Mucosa of rectum (tissue), 2 donors: ENCODE measurements around the gene APOBEC3A.

Experiments
- H3K27ac ChIP-seq, 2 donors: one replicate each; pipeline ENCODE4 v1.7.0; 2013; ENCODE audit warnings: inconsistent platforms in 2 of 2, low read depth in 2 of 2, low read length in 2 of 2
- H3K27me3 ChIP-seq, 2 donors: one replicate each; pipeline ENCODE4 v1.7.0; 2013; ENCODE audit warnings: low read length in 2 of 2; ENCODE audit not compliant: control insufficient read depth in 2 of 2, insufficient read depth in 2 of 2
- H3K36me3 ChIP-seq, 2 donors: one replicate each; pipeline ENCODE4 v1.7.0; 2013; ENCODE audit warnings: low read length in 2 of 2; ENCODE audit not compliant: control insufficient read depth in 2 of 2, insufficient read depth in 2 of 2
- H3K4me1 ChIP-seq, 2 donors: one replicate each; pipeline ENCODE4 v1.7.0; 2013; ENCODE audit warnings: low read length in 2 of 2, mild to moderate bottlenecking in 1 of 2; ENCODE audit not compliant: control insufficient read depth in 2 of 2, insufficient read depth in 2 of 2
- H3K4me3 ChIP-seq, 2 donors: one replicate each; pipeline ENCODE4 v1.7.0; 2013; ENCODE audit warnings: low read length in 2 of 2
- H3K9ac ChIP-seq, 2 donors: one replicate each; pipeline ENCODE4 v1.7.0; 2013; ENCODE audit warnings: low read length in 2 of 2, low read depth in 1 of 2, mild to moderate bottlenecking in 1 of 2
- H3K9me3 ChIP-seq, 2 donors: one replicate each; pipeline ENCODE4 v1.7.0; 2013; ENCODE audit warnings: low read length in 2 of 2; ENCODE audit not compliant: control insufficient read depth in 2 of 2
- donor health status: healthy.
- donor health status: Normal muscosa, but diverticular disease.

Gene APOBEC3A

DNA sequence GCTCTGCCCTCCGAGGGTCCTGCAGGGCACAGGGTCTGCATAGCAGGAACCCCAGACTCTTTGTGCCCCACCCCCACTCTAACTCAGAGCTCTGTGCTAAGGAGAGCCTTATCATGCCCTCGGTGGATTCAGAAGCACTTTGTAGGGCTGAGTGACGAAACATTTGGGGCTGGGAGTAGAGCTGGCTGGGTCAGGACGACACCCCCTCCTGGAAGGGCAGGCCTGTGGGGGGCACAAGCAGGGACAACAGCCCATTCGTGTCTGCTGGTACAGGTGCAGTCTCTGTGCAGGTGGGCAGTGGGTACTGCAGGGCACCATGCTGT, 8.9 kb downstream of the APOBEC3A start:
- no peak overlapping the region for H3K27ac ChIP-seq
- H3K4me1 ChIP-seq = peaks cover 0 to 23% of the 10 kb centered on the region in 2 donors
- no peaks in the 10 kb centered on the region for H3K27me3 ChIP-seq
- no peaks in the 10 kb centered on the region for H3K36me3 ChIP-seq
- H3K4me3 ChIP-seq = no peak overlapping the region
- no peak overlapping the region for H3K9ac ChIP-seq
- no peaks in the 10 kb centered on the region for H3K9me3 ChIP-seq

GRCh38 chr22:38966942-38967341, 9.5 kb downstream of the APOBEC3A start:
- Histone ChIP-seq H3K4me1 (peaks cover 0 to 23% of the 10 kb centered on the region in 2 donors), H3K9ac (no peak overlapping the region), H3K27me3 (no peaks in the 10 kb centered on the region), H3K4me3 (no peak overlapping the region), H3K27ac (no peak overlapping the region), H3K9me3 (no peaks in the 10 kb centered on the region), H3K36me3 (no peaks in the 10 kb centered on the region)

- Histone ChIP-seq H3K9ac (no peak overlapping the region), H3K9me3 (no peaks in the 10 kb centered on the region), H3K27me3 (no peaks in the 10 kb centered on the region)
These were observed 10.3 kb downstream of the APOBEC3A start for GRCh38 chr22:38967451-38968450.

DNA sequence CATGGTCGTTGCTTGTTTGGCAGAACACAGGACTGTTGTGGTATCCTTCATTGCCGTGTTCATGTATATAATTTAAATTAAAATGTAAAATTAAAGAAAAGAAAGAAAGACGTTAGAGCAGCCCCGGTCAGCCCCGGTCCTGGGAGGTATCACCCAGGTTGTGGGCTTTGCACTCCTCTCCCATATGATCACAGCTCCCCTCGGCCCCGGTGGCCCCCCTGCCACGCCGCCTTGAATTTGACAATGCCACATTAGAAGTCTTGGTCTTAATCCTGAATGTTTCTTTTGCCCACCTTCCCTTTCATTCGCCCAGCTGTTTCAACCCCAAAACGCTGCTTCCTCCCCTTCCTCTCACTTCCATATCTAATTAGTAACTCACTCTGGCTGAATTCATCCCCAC, 11.4 kb downstream of the APOBEC3A start:
- H3K9ac ChIP-seq = no peak overlapping the region
- H3K27ac ChIP-seq = no peak overlapping the region
- H3K9me3 ChIP-seq = no peaks in the 10 kb centered on the region
- no peak overlapping the region for H3K4me3 ChIP-seq
- no peaks in the 10 kb centered on the region for H3K36me3 ChIP-seq
- H3K27me3 ChIP-seq = no peaks in the 10 kb centered on the region
- peaks cover 0 to 19% of the 10 kb centered on the region in 2 donors for H3K4me1 ChIP-seq

More at GRCh38 chr22:38967451-38968450, 10.3 kb downstream of the APOBEC3A start:
- H3K4me3 ChIP-seq = no peak overlapping the region
- peaks cover 0 to 23% of the 10 kb centered on the region in 2 donors for H3K4me1 ChIP-seq
- no peaks in the 10 kb centered on the region for H3K36me3 ChIP-seq
- no peak overlapping the region for H3K27ac ChIP-seq

DNA sequence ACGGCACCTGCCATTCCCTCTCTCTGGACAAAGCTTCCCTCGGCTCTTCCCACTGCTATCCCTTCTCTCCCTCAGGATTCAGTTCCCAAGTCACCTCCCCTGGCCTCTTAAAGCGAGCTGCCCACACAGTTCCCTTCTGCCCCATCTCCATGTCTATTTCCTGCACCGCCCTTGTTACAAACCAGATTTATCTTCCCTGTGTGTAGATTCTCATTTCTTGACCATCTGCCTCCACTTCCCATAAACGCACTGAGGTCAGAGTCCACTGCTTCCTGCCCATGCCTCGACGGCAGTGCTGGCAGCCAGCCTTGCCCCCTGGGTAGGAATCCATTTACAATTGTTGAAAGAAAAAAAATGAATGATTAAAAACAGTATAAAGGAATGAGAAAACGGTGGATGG, 13.1 kb downstream of the APOBEC3A start:
- Histone ChIP-seq H3K36me3 (no peaks in the 10 kb centered on the region), H3K27ac (no peak overlapping the region), H3K9ac (no peak overlapping the region), H3K4me3 (no peak overlapping the region), H3K27me3 (no peaks in the 10 kb centered on the region), H3K4me1 (peaks cover 0 to 4% of the 10 kb centered on the region in 2 donors), H3K9me3 (no peaks in the 10 kb centered on the region)

GRCh38 chr22:38971202-38971601, 13.8 kb downstream of the APOBEC3A start:
- Histone ChIP-seq H3K4me3 (no peak overlapping the region), H3K9ac (no peak overlapping the region), H3K36me3 (no peaks in the 10 kb centered on the region), H3K9me3 (no peaks in the 10 kb centered on the region), H3K4me1 (peaks cover 0 to 4% of the 10 kb centered on the region in 2 donors), H3K27ac (no peak overlapping the region), H3K27me3 (no peaks in the 10 kb centered on the region)

- Histone ChIP-seq H3K4me3 (no peak overlapping the region), H3K9me3 (no peaks in the 10 kb centered on the region), H3K27me3 (no peaks in the 10 kb centered on the region)
These were observed 14.4 kb downstream of the APOBEC3A start for GRCh38 chr22:38971791-38972190.

DNA sequence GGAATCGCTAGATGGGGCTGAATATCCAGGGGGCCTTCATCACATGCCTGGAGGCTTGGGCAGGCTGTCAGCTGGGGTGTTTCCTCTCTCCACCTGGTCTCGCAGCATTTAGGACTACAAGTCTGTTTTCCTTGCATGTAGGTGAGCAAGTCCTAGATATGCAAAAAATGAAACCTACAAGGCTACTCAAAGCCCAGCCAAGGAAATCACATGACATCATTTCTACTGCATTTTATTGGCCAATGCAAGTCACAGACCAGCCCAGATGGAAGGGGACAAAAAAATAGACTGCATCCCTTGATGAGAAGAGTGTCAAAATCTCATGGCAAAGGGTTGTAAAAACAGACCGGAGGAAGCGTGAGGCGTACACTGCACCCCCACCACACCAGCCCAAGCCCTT, 15.1 kb downstream of the APOBEC3A start:
- Histone ChIP-seq H3K9me3 (no peaks in the 10 kb centered on the region), H3K4me1 (peaks cover 0 to 4% of the 10 kb centered on the region in 2 donors), H3K9ac (no peak overlapping the region), H3K27ac (no peak overlapping the region), H3K36me3 (no peaks in the 10 kb centered on the region), H3K27me3 (no peaks in the 10 kb centered on the region), H3K4me3 (no peak overlapping the region)

More at GRCh38 chr22:38971791-38972190, 14.4 kb downstream of the APOBEC3A start:
- H3K27ac ChIP-seq = no peak overlapping the region
- H3K4me1 ChIP-seq = peaks cover 0 to 4% of the 10 kb centered on the region in 2 donors
- H3K36me3 ChIP-seq = no peaks in the 10 kb centered on the region
- no peak overlapping the region for H3K9ac ChIP-seq

GRCh38 chr22:38973289-38974169, 16.1 kb downstream of the APOBEC3A start:
- peaks cover 0 to 4% of the 10 kb centered on the region in 2 donors for H3K4me1 ChIP-seq
- no peaks in the 10 kb centered on the region for H3K27me3 ChIP-seq
- H3K9me3 ChIP-seq = no peaks in the 10 kb centered on the region
- H3K27ac ChIP-seq = no peak overlapping the region
- H3K4me3 ChIP-seq = no peak overlapping the region
- no peaks in the 10 kb centered on the region for H3K36me3 ChIP-seq
- no peak overlapping the region for H3K9ac ChIP-seq
